Mesendoderm (in vitro differentiated cells): ENCODE data around the gene KIF16B.
"Not testable (repeated sequence)": the region's sequence is repeated elsewhere in the genome, so short reads cannot be mapped to it uniquely, and the experiment has no call there.

ENCODE experiments used
- DNase-seq: peaks from one replicate; pipeline ENCODE4 v3.0.0; 2013
- H2AK5ac ChIP-seq: 2 replicates; pipeline ENCODE4 v1.6.1; 2013; ENCODE audit warnings: low read length, inconsistent platforms
- H2BK120ac ChIP-seq: 2 replicates; pipeline ENCODE4 v1.6.1; 2013; ENCODE audit warnings: low read depth, mild to moderate bottlenecking, low read length, moderate library complexity, mixed read lengths
- H2BK15ac ChIP-seq: replicated peaks from 2 replicates; pipeline ENCODE4 v1.6.1; 2013; ENCODE audit warnings: low read depth, mild to moderate bottlenecking, moderate library complexity
- H2BK5ac ChIP-seq: 2 replicates; pipeline ENCODE4 v1.6.1; 2013; ENCODE audit warnings: low read length, inconsistent platforms
- H3K18ac ChIP-seq: 2 replicates; pipeline ENCODE4 v1.6.1; 2013; ENCODE audit warnings: mild to moderate bottlenecking, low read length, mixed read lengths
- H3K23ac ChIP-seq: one replicate; pipeline ENCODE4 v1.6.1; 2013; ENCODE audit warnings: low read length
- H3K27ac ChIP-seq: 2 replicates; pipeline ENCODE4 v1.5.1; 2013; ENCODE audit warnings: low read depth, mild to moderate bottlenecking, inconsistent platforms, low read length, moderate library complexity
- H3K27me3 ChIP-seq: 2 replicates; pipeline ENCODE4 v1.6.1; 2013; ENCODE audit warnings: low read length, control low read depth, mild to moderate bottlenecking, inconsistent platforms; ENCODE audit not compliant: insufficient read depth, poor library complexity
- H3K36me3 ChIP-seq: 2 replicates; pipeline ENCODE4 v1.6.1; 2013; ENCODE audit warnings: low read length, inconsistent platforms; ENCODE audit not compliant: control insufficient read depth, insufficient read depth
- H3K4ac ChIP-seq: one replicate; pipeline ENCODE4 v1.6.1; 2013; ENCODE audit warnings: low read depth, mild to moderate bottlenecking, low read length, moderate library complexity
- H3K4me1 ChIP-seq: 2 replicates; pipeline ENCODE4 v1.6.1; 2013; ENCODE audit warnings: low read depth, low read length, inconsistent platforms; ENCODE audit not compliant: control insufficient read depth
- H3K4me2 ChIP-seq: 2 replicates; pipeline ENCODE4 v1.6.1; 2013; ENCODE audit warnings: low read length
- H3K4me3 ChIP-seq: 2 replicates; pipeline ENCODE4 v1.5.1; 2013; ENCODE audit warnings: mild to moderate bottlenecking, low read length
- H3K56ac ChIP-seq: one replicate; pipeline ENCODE4 v1.6.1; 2013; ENCODE audit warnings: low read length
- H3K79me1 ChIP-seq: 2 replicates; pipeline ENCODE4 v1.6.1; 2013; ENCODE audit warnings: low read length, inconsistent platforms
- H3K79me2 ChIP-seq: 2 replicates; pipeline ENCODE4 v1.6.1; 2013; ENCODE audit warnings: mild to moderate bottlenecking, low read length; ENCODE audit not compliant: control insufficient read depth, insufficient read depth
- H3K9ac ChIP-seq: 2 replicates; pipeline ENCODE4 v1.6.1; 2013; ENCODE audit warnings: low read length, inconsistent platforms
- H4K5ac ChIP-seq: one replicate; pipeline ENCODE4 v1.6.1; 2013; ENCODE audit warnings: low read length
- H4K8ac ChIP-seq: one replicate; pipeline ENCODE4 v1.6.1; 2013; ENCODE audit warnings: low read depth, mild to moderate bottlenecking, control low read depth, low read length, moderate library complexity
- WGBS: extraction: QIAGEN DNeasy Blood & Tissue Kit; methylation state at CpG from one replicate; pipeline ENCODE4 v1.1.7; 2013; ENCODE audit warnings: low lambda C conversion rate, missing lambda C conversion rate; ENCODE audit not compliant: insufficient coverage; ENCODE audit errors: extremely low coverage; 5-methylcytosine and 5-hydroxymethylcytosine counted together

The KIF16B gene

DNA sequence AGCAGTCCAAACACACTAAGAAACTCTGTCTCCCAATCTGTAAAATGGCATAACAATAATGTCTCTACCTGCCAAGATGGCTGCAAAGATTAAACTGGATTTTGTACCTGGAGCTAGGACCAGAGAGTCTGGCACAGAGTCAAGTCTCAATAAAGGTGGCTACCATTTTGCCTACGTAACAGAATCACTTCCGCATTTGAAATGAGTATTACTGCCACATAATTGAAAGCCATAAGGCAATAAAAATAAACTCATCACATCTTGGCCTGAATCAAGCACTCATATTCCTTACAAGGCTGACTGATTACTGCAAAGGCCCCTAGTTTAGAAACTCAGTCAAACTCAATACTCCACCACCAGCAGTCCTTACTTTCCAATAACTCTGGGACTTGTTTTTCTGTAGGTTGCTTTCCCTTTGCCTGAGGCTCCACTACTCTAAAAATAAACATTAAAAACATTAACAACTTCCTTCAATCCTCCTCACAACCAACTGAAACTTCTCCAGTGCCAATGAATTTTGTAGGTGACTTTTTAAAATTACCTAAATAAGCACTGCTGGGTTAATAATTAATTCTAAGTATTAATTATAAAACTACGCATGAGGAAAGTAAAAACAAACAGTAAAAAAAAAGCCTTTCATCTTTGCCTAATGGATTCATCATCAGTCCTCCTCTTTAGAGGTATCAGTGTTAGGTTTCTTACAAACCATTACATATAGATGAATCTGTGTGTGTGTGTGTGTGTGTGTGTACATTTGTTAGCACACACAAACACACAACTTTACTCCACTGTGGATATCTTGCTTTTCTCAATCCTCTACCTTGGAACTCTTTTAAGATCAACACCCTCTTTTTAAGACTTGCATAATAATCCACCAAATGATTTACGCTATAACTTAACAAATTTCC is 3.7 kb downstream of the KIF16B start:
- no peak overlapping the region for H2BK15ac ChIP-seq
- no peak for DNase-seq
- H4K5ac ChIP-seq, result no peak overlapping the region
- H2AK5ac ChIP-seq, result no peak overlapping the region
- no peak overlapping the region for H3K4me3 ChIP-seq
- no peak overlapping the region for H3K23ac ChIP-seq
- no peak overlapping the region for H3K4ac ChIP-seq
- no peak overlapping the region for H2BK120ac ChIP-seq
- H3K4me2 ChIP-seq, result no peak overlapping the region
- H3K79me1 ChIP-seq, result peaks cover 11% of the 10 kb centered on the region
- peaks cover 3% of the 10 kb centered on the region for H3K4me1 ChIP-seq
- H4K8ac ChIP-seq, result no peak overlapping the region
- peaks cover 3% of the 10 kb centered on the region for H3K79me2 ChIP-seq
- H3K27ac ChIP-seq, result no peak overlapping the region
- H2BK5ac ChIP-seq, result no peak overlapping the region
- no peak overlapping the region for H3K18ac ChIP-seq
- H3K27me3 ChIP-seq, result no peaks in the 10 kb centered on the region
- H3K9ac ChIP-seq, result no peak overlapping the region
- H3K56ac ChIP-seq, result no peak overlapping the region
- 100% methylated on average over 1 of the region's 4 CpGs for WGBS
- no peaks in the 10 kb centered on the region for H3K36me3 ChIP-seq

GRCh38 chr20:16566080-16566479 is 7.2 kb downstream of the KIF16B start:
- Histone ChIP-seq H3K4me2 (no peak overlapping the region), H3K79me1 (peaks cover 11% of the 10 kb centered on the region), H3K4ac (no peak overlapping the region), H3K79me2 (peaks cover 3% of the 10 kb centered on the region), H3K4me1 (peaks cover 3% of the 10 kb centered on the region), H2BK5ac (no peak overlapping the region), H2BK120ac (no peak overlapping the region), H2AK5ac (no peak overlapping the region), H3K18ac (no peak overlapping the region), H4K8ac (no peak overlapping the region), H3K27me3 (no peaks in the 10 kb centered on the region), H3K27ac (no peak overlapping the region), H3K4me3 (no peak overlapping the region), H4K5ac (no peak overlapping the region), H3K36me3 (no peaks in the 10 kb centered on the region), H3K9ac (no peak overlapping the region), H2BK15ac (no peak overlapping the region), H3K56ac (no peak overlapping the region), H3K23ac (no peak overlapping the region)
- no peak for DNase-seq
- no CpG with 5 or more reads among the region's 5 CpGs for WGBS

DNA sequence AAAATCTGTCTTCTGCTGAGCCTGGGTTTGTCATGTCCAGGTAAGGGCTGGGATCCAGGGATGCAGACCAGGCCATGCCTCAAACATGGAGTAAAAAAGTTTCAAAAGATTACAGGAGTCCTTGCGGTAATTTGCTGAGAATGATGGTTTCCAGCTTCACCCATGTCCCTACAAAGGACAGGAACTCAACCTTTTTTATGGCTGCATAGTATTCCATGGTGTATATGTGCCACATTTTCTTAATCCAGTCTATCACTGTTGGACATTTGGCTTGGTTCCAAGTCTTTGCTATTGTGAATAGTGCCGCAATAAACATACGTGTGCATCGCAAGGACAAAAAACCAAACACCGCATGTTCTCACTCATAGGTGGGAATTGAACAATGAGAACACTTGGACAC is 9.2 kb downstream of the KIF16B start:
- not testable (repeated sequence) for H3K4ac ChIP-seq, H3K18ac ChIP-seq, H4K8ac ChIP-seq, H2BK120ac ChIP-seq, H3K23ac ChIP-seq, H3K27ac ChIP-seq, H3K56ac ChIP-seq, H3K4me1 ChIP-seq, H3K9ac ChIP-seq, H3K27me3 ChIP-seq, H2BK15ac ChIP-seq, H4K5ac ChIP-seq, H3K4me2 ChIP-seq, DNase-seq, H2BK5ac ChIP-seq, H2AK5ac ChIP-seq, H3K36me3 ChIP-seq, H3K79me1 ChIP-seq, H3K4me3 ChIP-seq, H3K79me2 ChIP-seq
- WGBS, result no CpG with 5 or more reads among the region's 5 CpGs

GRCh38 chr20:16563066-16563806 is 10.0 kb downstream of the KIF16B start:
- no peak for DNase-seq
- no peak overlapping the region for H2BK15ac ChIP-seq

DNA sequence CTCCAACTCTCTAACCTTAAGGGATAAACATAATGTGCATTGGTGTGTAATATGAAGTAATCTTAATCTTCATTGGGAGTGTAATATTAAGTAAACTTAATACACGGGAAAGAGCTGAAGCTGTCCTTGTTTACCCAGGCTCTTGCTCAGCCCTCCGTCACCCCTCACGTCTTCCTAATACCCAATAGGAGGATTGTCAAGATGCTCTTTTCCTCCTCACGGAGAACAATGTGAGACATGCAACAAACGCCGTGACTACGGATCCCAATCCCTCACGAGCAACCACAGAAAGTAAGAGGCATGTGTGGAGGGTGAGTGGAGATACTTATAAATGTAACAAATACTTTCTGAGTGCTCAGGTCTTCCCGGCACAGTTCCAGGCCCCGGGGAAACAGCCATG is 11.0 kb downstream of the KIF16B start:
- H3K4me1 ChIP-seq, result peaks cover 3% of the 10 kb centered on the region
- H3K79me1 ChIP-seq, result peaks cover 6% of the 10 kb centered on the region
- H3K18ac ChIP-seq, result no peak overlapping the region
- no peak overlapping the region for H3K27ac ChIP-seq
- WGBS, result no CpG with 5 or more reads among the region's 10 CpGs
- H3K9ac ChIP-seq, result no peak overlapping the region
- no peaks in the 10 kb centered on the region for H3K27me3 ChIP-seq
- H2BK5ac ChIP-seq, result no peak overlapping the region
- no peak overlapping the region for H4K8ac ChIP-seq
- no peak overlapping the region for H2BK120ac ChIP-seq
- no peak overlapping the region for H4K5ac ChIP-seq
- H2BK15ac ChIP-seq, result no peak overlapping the region
- H3K36me3 ChIP-seq, result no peaks in the 10 kb centered on the region
- H3K4ac ChIP-seq, result no peak overlapping the region
- no peak for DNase-seq
- no peaks in the 10 kb centered on the region for H3K79me2 ChIP-seq
- H3K4me2 ChIP-seq, result no peak overlapping the region
- no peak overlapping the region for H3K56ac ChIP-seq
- H3K4me3 ChIP-seq, result no peak overlapping the region
- no peak overlapping the region for H3K23ac ChIP-seq
- no peak overlapping the region for H2AK5ac ChIP-seq

More at GRCh38 chr20:16563066-16563806, 10.0 kb downstream of the KIF16B start:
- Histone ChIP-seq H3K23ac (no peak overlapping the region), H4K5ac (no peak overlapping the region), H3K36me3 (no peaks in the 10 kb centered on the region), H2BK5ac (no peak overlapping the region), H3K27ac (no peak overlapping the region), H3K4ac (no peak overlapping the region), H3K4me3 (no peak overlapping the region), H2BK120ac (no peak overlapping the region), H2AK5ac (no peak overlapping the region), H3K56ac (no peak overlapping the region), H3K4me2 (no peak overlapping the region), H3K79me1 (peaks cover 3% of the 10 kb centered on the region), H3K27me3 (no peaks in the 10 kb centered on the region), H3K9ac (no peak overlapping the region), H4K8ac (no peak overlapping the region), H3K79me2 (no peaks in the 10 kb centered on the region), H3K18ac (no peak overlapping the region), H3K4me1 (peaks cover 3% of the 10 kb centered on the region)
- WGBS, result no CpG with 5 or more reads among the region's 5 CpGs
